GM23248 (cell line): ENCODE data around the gene CFAP57.

Source experiments
- EZH2 ChIP-seq: fragments of 200-600 bp; sonication (generic); IDR thresholded peaks from 2 replicates; pipeline ENCODE4 v1.6.1; 2018; ENCODE audit warnings: antibody characterized with exemption, mild to moderate bottlenecking; ENCODE audit not compliant: insufficient read depth, poor library complexity, severe bottlenecking
- EZH2phosphoT487 ChIP-seq: fragments of 200-600 bp; sonication (generic); IDR thresholded peaks from 2 replicates; pipeline ENCODE4 v1.6.1; 2018; ENCODE audit warnings: antibody characterized with exemption, moderate library complexity, mild to moderate bottlenecking, low read depth; ENCODE audit not compliant: insufficient read depth

- TF ChIP-seq EZH2phosphoT487 (no peak), EZH2 (no peak)
Measured at GRCh38 chr1:43247256-43247921, 75.3 kb downstream of the CFAP57 start.
